GM12892 (cell line): ENCODE data around the gene ZNF334.

Source experiments
- POLR2A ChIP-seq: IDR thresholded peaks from 2 replicates; pipeline ENCODE4 v1.6.1; 2011; ENCODE audit warnings: low read depth, low read length, control low read depth
- TAF1 ChIP-seq: IDR thresholded peaks from 2 replicates; pipeline ENCODE4 v1.6.1; 2011; ENCODE audit warnings: low read depth, mild to moderate bottlenecking, control low read depth, low read length, borderline replicate concordance

DNA sequence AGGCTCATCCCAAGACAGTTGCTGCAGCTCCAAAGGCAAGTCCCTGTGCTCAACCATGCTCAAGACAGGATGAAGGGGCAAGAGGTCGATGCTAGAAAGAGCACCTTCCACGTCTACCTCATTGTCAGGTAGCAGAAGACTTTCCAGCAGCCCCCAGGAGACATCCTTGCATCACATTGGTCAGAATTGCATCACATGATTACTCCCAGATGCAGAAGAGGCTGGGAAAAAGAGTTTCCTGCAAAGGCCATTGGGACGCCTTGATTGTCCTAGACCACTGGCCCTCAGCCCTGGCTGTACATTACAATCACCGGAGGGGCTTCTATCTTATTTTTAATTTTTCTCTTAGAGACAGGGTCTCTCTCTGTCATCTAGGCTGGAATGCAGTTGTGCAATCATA is 17.3 kb upstream of the ZNF334 start:
- TF ChIP-seq POLR2A (no peak), TAF1 (no peak)
